Stimulated activated CD8-positive, alpha-beta memory T cell treated with anti-CD3 and anti-CD28 coated beads, Interleukin-12 subunit alpha, Interleukin-12 subunit beta, amount 100 ng/mL, for 1 hour (primary cell): Measurements from ENCODE around the gene MYOM3.

Experiments used
- DNase-seq: peaks from one replicate; pipeline ENCODE4 v3.0.0-alpha.2; 2020; ENCODE audit warnings: low read depth

The MYOM3 gene

GRCh38 chr1:24138476-24139221 lies 26.7 kb upstream of the MYOM3 start:
- DNase-seq = no peak

GRCh38 chr1:24136956-24137539 lies 25.1 kb upstream of the MYOM3 start:
- DNase-seq = no peak

GRCh38 chr1:24134376-24134775 lies 22.4 kb upstream of the MYOM3 start:
- DNase-seq = no peak

GRCh38 chr1:24133819-24134218 lies 21.9 kb upstream of the MYOM3 start:
- no peak for DNase-seq

GRCh38 chr1:24130385-24130784 lies 18.4 kb upstream of the MYOM3 start:
- no peak for DNase-seq

GRCh38 chr1:24127801-24128363 lies 15.9 kb upstream of the MYOM3 start:
- no peak for DNase-seq

- no peak for DNase-seq
Observed at GRCh38 chr1:24127134-24127800, 15.3 kb upstream of the MYOM3 start.

- DNase-seq = no peak
Observed at GRCh38 chr1:24126672-24127023, 14.7 kb upstream of the MYOM3 start.

- DNase-seq = no peak
Observed at GRCh38 chr1:24126018-24126671, 14.2 kb upstream of the MYOM3 start.

- no peak for DNase-seq
Observed at GRCh38 chr1:24125456-24125855, 13.5 kb upstream of the MYOM3 start.

GRCh38 chr1:24124980-24125379 lies 13.0 kb upstream of the MYOM3 start:
- no peak for DNase-seq

GRCh38 chr1:24123611-24124010 lies 11.7 kb upstream of the MYOM3 start:
- DNase-seq = no peak

- no peak for DNase-seq
Observed at GRCh38 chr1:24122776-24123175, 10.8 kb upstream of the MYOM3 start.

- no peak for DNase-seq
Observed at GRCh38 chr1:24121406-24121805, 9.5 kb upstream of the MYOM3 start.

- DNase-seq = no peak
Observed at GRCh38 chr1:24120965-24121364, 9.0 kb upstream of the MYOM3 start.

GRCh38 chr1:24119859-24120756 lies 8.2 kb upstream of the MYOM3 start:
- DNase-seq = no peak

GRCh38 chr1:24119489-24119858 lies 7.5 kb upstream of the MYOM3 start:
- no peak for DNase-seq

GRCh38 chr1:24118410-24119242 lies 6.7 kb upstream of the MYOM3 start:
- DNase-seq = no peak

- DNase-seq = no peak
Observed at GRCh38 chr1:24117722-24118409, 5.9 kb upstream of the MYOM3 start.

GRCh38 chr1:24117132-24117531 lies 5.2 kb upstream of the MYOM3 start:
- no peak for DNase-seq
